ENCODE measurements around the gene PDXK. TPM values are rescaled to one million over a fixed set of nuclear protein-coding genes. Genes with fewer than 3 reads are reported as not detected.
A peak's percentile ranks its signal among the peaks of the same experiment; 100 is the strongest.

The PDXK gene
- total RNA-seq, 1 donor: 69.4 TPM

- H3K4me3 ChIP-seq (ENCODE audit: low read depth, low read length): no peak overlapping the region
- no peak for TF ChIP-seq CTCF (IDR thresholded peaks at IDR 0.05; ENCODE audit: insufficient read depth, low read length)
- no peak for DNase-seq (ENCODE audit: low read depth)
Measured at GRCh38 chr21:43771199-43771675, 52.3 kb downstream of the PDXK start.

GRCh38 chr21:43771698-43772424, 52.9 kb downstream of the PDXK start:
- peak; percentile 22 for DNase-seq (ENCODE audit: low read depth)
- TF ChIP-seq CTCF (IDR thresholded peaks at IDR 0.05; ENCODE audit: insufficient read depth, low read length): no peak

GRCh38 chr21:43772425-43772821, 53.5 kb downstream of the PDXK start:
- no peak overlapping the region for H3K4me3 ChIP-seq (ENCODE audit: low read depth, low read length)
- no peak for TF ChIP-seq CTCF (IDR thresholded peaks at IDR 0.05; ENCODE audit: insufficient read depth, low read length)
- DNase-seq (ENCODE audit: low read depth): no peak

More at GRCh38 chr21:43771698-43772424, 52.9 kb downstream of the PDXK start:
- H3K4me3 ChIP-seq (ENCODE audit: low read depth, low read length): no peak overlapping the region

- no peak for DNase-seq (ENCODE audit: low read depth)
- H3K4me3 ChIP-seq (ENCODE audit: low read depth, low read length): peak overlapping the region; percentile 89
- no peak for TF ChIP-seq CTCF (IDR thresholded peaks at IDR 0.05; ENCODE audit: insufficient read depth, low read length)
Measured at GRCh38 chr21:43774163-43774562, 55.2 kb downstream of the PDXK start.

- TF ChIP-seq CTCF (IDR thresholded peaks at IDR 0.05; ENCODE audit: insufficient read depth, low read length): no peak
- DNase-seq (ENCODE audit: low read depth): no peak
- H3K4me3 ChIP-seq (ENCODE audit: low read depth, low read length): peak overlapping the region; percentile 89
Measured at GRCh38 chr21:43775190-43775589, 56.3 kb downstream of the PDXK start.

- DNase-seq (ENCODE audit: low read depth): peak; percentile 55
- peak within 1 kb of the TSS; percentile 89 for H3K4me3 ChIP-seq (ENCODE audit: low read depth, low read length)
- TF ChIP-seq CTCF (IDR thresholded peaks at IDR 0.05; ENCODE audit: insufficient read depth, low read length): no peak
Measured at GRCh38 chr21:43775795-43776430, 57.0 kb downstream of the PDXK start, which contains the start of gene CSTB. Gene CSTB, minus strand, starts transcription at chr21:43776308. Its CDS starts 39 bp downstream, at chr21:43776269.
